IMR-90 (cell line): ENCODE measurements around the gene SLC1A7. TPM values are rescaled to one million over a fixed set of nuclear protein-coding genes. Genes with fewer than 3 reads are reported as not detected.

ENCODE experiments used
- CHD1 ChIP-seq: IDR thresholded peaks from 2 replicates; pipeline ENCODE4 v1.6.1; 2012; ENCODE audit warnings: low read depth, low read length, improper control_type of control experiment
- USF2 ChIP-seq: fragments of 150-350 bp; IDR thresholded peaks from 2 replicates; pipeline ENCODE4 v1.6.1; 2017; ENCODE audit warnings: mild to moderate bottlenecking, antibody characterized with exemption, low read length, low read depth
- polyA plus RNA-seq, 3 experiments: library from polyadenylated mRNA; depleted of rRNA; stranded (reverse); fragments of >200 nt; gene quantifications; 2 replicates each; pipeline ENCODE4 v1.2.3, GENCODE V29; 2012; ENCODE audit warnings: low replicate concordance in 1 of 3
- total RNA-seq: library from RNA; depleted of rRNA; stranded (reverse); fragments of >200 nt; gene quantifications from 2 replicates; pipeline ENCODE4 v1.2.3, GENCODE V29; 2012

Gene SLC1A7
- total and polyA plus RNA-seq, 2 of the 4 experiments (the other 2 are of a cell fraction) = 0.05 TPM; not detected in 1

GRCh38 chr1:53092659-53093450, 49.6 kb downstream of the SLC1A7 start (continued):
- TF ChIP-seq USF2 = no peak
- TF ChIP-seq CHD1 = no peak
